Germinal center (tissue), 1 donor: ENCODE measurements around the gene IQCH.
"Not testable (repeated sequence)": the region's sequence is repeated elsewhere in the genome, so short reads cannot be mapped to it uniquely, and the experiment has no call there.

Source experiments
- DNase-seq: peaks from one replicate; pipeline ENCODE4 v3.0.0; 2012; ENCODE audit warnings: mixed read lengths, low spot score

Gene IQCH

DNA sequence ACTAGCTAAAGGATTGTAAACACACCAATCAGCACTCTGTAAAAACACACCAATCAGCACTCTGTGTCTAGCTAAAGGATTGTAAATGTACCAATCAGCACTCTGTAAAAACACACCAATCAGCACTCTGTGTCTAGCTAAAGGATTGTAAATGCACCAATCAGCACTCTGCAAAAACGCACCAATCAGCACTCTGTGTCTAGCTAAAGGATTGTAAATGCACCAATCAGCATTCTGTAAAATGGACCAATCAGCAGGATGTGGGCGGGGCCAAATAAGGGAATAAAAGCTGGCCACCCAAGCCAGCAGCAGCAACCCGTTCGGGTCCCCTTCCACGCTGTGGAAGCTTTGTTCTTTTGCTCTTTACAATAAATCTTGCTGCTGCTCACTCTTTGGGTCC, 8.0 kb upstream of the IQCH start:
- DNase-seq, result not testable (repeated sequence)

DNA sequence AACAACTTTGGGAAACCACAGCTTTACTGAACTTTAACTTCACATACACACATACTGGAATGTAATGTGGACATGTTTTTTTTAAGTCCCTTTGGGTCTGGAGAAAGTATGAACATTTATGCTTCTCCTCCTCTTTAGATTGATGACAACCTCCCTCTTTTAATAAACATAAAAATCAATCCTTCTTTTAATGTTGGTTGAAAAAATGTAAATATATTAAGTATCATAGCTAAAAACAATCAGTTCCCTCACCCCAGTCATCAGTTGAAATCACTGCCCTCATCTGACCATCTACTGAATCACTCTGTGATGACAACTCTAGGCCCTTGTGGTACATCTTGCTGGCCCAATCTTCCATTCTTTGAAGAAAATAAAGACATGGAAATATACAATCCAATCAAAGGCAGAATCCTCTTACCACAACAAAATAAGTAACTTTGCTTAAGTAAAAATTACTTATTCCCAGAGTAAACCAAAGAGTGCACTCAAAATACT, 6.5 kb upstream of the IQCH start:
- DNase-seq, result no peak

DNA sequence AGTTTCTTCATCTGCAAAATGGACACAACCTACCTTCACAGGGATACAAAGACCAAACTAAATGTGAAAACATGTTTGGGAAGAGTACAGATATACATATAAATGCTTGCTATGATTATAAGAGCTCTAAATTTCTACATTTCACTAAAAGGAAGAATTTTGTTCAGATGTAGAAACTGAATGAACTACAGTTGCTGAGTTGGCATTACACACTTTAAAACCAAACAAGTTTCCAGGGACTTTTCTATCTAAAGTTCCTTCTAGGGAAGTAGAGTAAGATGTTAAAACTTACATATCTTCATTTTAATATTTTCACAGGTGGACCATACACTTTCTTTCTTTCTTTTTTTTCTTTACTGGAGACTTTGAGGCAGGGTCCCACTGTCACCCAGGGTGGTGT, 4.8 kb upstream of the IQCH start:
- no peak for DNase-seq

DNA sequence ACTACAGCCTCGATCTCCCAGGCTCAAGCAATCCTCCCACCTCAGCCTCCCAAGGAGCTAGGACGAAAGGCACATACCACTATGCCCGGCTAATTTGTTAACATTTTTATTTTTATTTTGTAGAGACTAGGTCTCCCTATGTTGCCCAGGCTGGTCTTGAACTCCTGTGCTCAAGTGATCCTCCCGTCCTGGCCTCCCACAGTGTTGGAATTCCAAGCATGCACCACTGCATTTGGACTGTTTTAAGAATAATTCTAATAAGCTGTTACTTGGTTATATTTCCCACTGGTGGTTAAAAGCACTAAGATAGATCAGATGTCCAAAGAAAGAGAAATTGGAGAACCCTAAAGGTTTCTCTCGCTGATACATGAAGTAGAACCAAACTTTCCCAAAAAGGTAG, 3.3 kb upstream of the IQCH start:
- no peak for DNase-seq

DNA sequence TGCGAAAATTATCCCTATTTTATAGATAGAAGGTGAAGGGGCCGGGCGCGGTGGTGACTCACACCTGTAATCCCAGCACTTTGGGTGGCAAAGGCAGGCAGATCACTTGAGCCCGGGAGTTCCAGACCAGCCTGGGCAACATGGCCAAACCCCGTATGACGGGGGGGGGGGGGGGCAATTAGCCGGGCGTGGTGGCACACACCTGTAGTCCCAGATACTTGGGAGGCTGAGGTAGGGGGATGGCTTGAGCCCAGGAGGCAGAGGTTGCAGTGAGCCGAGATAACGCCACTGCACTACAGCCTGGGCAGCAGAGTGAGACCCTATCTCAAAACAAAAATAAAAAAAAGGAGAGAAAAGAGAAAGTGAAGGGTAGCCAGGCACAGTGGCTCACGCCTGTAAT, 1.5 kb upstream of the IQCH start:
- DNase-seq, result no peak

DNA sequence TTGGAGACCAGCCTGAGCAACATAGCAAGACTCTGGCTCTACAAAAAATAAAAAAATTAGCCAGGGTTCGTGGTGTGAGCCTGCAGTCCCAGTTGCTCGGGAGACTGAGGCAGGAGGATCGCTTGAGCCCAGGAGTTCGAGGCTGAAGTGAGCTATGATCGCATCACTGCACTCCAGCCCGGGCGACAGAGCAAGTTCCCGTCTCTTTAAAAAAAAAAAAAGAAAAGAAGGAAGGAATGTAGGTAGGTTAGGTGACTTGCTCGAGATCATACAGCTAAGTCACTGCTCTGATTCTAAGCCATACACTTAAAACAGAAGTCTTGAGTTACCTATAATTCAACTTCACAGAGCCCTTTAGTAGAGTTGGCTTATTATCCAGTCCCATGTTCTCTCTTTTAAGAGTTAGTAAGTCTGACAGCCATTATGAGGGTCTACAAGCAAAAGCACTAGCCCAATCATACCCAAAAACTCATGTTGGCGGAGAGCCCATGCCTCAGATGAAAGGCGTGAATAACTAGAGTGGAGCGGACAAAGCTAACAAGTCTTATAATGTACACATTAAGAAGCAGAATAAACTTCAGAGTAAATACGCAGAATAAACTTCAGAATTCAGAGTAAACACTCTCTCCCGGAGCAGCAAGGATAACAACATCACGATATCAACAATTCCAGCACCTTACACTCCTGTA, 893 bp upstream of the IQCH start:
- DNase-seq, result no peak

DNA sequence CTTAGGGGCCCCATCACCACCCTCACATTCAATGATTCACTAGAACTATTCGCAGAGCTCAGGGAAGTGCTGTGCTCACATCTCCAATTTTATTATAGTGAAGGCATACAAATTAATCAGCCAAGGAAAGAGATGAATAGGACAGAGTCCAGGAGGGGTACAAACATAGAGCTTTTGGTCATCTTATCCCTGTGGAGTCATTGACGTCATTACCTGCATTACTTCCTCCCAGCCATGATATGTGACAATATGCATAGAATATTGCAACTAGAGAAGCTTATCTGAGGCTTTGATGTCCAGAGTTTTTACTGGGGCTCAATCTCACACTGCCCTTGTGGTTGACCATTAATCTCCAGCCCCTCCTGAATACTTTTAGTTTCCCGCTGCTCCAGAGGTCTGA, 1.5 kb downstream of the IQCH start:
- no peak for DNase-seq

DNA sequence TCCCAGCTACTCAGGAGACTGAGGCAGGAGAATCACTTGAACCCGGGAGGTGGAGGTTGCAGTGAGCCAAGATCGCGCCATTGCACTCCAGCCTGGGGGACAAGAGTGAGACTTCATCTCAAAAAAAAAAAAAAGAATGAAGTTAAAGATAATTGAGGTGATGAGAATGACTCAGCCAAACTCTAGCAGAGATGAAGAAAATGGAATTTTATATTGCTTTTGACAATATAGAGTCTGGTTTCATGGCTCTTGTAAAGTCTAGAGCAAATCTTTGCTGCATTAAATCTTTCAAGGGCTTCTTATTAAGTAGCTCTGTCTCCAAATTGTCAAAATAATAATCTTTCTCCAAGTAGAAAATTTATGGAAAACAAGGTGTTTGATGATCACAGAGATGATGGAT, 3.8 kb downstream of the IQCH start:
- not testable (repeated sequence) for DNase-seq

DNA sequence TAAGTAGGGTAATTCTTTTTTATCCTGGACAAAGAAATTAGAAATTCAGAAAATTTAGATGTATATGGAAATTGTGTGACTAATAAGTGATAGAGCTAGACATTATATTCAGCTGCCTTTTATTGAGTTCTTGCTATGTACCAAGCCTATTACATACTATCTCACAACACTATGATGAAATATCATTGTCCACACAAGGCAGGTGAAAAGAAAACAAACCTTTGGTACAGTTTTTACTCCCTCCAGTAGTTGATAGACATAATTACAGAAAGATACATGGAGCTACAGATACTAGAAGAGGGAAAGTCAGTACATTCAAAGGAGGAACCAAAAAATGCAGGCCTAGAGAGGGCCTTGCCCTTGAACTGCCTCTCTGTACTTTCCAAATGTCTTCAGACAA, 4.8 kb downstream of the IQCH start:
- no peak for DNase-seq

DNA sequence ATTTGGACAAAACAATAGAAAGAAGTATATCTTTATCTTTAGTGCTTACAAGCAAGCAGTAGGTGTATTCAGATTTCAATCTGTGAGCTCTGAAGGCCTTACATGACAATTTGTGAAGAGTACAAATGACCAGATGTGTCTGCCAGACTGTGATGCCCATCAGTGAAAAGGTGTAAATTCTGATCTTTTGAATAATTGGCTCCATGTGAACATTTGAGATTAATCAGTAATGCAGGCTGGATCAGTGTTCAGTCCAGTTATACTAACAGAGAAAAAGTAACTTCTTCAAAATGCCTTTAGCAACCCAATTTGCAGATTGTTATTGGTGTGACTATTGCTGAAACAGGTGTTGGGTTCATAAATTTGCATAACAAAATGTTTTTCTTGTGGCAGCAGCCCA, 5.2 kb downstream of the IQCH start:
- no peak for DNase-seq

DNA sequence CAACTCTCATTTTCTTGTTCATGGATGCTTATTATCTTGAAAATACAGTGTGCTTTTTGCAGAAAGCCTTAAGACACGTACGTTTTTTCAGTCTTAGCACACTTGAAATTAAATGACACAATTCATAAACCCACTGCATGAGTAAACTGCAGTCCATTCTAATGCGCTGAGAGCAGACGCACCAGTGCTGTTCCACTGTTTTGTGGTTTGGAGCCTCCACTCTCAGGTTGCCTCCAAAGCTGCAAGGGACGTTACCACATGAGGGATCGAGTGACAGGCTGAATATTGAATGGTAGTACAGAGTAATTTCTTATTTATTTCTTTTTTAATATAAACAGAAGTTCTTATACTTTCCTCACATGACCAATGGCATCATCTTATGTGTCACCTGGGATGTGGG, 12.3 kb downstream of the IQCH start:
- DNase-seq, result no peak

DNA sequence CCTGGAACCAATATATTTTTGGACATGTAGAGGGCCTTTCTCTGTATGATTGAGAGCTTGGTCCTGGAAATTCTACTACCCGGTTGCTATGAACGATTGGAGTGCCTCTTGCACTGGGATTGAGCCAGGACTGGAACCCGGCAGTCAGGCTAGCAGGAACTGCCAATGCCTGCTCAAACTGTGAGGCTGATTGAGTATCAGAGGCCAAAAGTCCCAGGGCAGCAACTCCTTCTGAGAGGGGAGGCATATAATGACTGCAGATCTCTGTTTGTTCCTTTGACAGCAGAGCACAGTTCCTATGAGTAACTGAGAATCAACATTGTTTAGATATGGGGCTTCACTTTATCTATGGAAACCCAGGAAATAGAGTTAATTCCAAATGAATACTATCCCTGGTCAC, 12.9 kb downstream of the IQCH start:
- DNase-seq, result no peak

DNA sequence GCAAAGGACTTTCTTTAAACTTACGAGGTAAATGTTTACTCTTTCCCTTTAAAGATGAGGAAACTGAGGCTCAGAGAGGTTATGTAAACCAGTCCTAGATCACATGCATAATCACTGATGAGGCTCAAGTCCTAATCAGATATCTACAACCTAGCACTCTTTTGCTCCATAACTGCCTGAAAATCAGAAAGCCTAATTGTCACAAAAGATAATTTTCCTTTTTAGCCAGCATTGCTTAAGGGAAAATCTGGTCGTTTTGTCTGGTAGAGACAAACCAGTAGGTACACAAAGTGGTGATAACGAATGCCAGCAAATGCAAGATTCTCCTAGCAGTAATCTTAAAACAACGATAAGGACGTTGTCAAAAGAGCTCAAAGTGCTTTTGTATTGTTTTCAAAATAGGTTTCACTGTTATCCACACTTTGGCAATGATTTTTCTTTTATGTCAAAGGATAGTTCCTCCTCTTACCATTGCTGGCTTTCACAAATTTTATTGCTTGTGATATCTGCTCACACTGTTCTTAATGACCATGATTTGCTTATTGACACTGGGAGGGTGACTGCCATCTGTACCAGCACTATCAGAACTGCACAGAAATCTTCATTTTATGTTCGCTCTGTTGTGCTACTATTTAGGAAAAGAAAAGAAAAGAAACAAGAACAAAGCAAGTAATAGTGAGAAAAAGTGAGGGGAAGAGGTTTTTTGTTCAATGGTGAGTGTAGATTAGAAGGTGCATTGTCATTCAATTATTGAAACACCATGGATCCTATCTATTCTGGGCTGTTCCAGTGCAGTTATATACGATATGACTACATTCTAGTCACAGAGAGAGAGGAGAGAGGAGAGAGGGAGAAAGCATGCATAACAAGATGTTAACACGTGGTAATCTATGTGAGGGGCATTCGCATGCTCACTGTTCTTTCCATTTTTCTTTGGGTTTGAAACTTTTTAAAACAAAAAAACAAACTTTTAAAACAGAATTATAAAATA, 13.7 kb downstream of the IQCH start:
- no peak for DNase-seq

DNA sequence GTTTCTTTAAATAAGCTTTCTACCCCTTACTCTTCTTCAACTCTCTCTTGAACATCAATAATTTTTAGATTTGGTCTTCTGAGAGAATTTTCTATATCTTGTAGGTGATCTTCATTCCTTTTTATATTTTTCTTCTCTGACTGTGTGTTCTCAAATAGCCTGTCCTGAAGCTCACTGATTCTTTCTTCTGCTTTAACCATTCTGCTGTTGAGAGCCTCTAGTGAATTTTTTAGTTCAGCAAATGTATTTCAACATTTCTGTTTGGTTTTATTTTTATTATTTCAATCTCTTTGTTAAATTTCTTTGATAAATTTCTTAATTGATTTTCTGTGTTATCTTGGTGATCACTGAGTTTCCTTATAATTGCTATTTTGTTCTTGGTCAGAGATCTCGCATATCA, 19.6 kb downstream of the IQCH start:
- no peak for DNase-seq

DNA sequence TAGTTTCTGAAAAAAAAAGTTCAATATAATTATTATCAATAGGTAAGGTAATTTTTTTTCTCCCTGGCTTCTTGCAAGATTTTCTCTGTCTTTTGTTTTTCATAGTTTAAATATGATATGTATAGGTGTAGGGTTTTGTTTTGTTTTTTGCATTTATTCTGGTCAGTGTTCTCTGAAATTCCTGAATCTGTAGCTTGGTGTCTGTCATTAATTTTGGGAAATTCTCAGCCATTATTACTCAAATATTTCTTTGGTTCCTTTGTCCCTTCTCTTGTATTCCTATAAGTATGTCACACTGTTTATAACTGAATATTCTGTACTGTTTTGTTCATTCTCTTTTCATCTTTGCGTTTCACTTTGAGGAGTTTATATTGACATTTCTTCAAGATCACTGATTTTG, 22.1 kb downstream of the IQCH start:
- no peak for DNase-seq

DNA sequence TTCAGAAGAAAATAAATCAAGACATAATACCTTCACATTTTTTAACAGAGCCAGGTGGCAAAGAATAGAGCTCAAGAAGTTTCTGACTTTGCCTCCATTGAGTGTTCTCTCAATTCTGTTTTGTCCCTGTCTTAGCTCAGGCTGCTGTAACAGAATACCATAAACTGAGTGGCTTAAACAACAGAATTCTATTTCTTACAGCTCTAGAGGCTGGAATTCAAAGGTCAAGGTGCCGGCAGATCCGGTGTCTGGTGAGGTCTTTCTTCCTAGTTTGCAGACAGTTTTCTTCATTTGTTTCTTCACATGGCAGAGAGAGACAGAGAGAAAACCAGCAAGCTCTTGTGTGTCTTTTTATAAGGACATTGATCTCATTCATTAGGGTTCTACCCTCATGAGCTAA, 25.6 kb downstream of the IQCH start:
- no peak for DNase-seq

DNA sequence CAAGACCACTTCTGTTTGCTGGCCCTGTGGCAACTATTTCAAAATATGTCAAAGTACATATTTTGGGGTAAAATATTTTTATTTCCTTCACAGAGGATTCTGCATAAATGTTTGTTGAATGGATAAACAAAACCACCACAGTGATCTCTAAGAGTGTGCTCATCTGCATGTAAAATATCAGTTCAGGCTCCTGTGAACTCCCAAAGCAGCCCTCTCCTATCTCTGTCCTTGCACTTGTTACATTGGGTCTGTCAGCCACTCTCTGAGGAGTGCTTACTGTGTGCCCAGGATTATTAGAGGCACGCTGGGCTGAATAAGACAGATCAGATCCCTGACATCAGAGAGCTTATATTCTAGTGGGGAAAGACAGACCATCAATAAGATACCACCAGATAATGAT, 27.1 kb downstream of the IQCH start:
- no peak for DNase-seq

DNA sequence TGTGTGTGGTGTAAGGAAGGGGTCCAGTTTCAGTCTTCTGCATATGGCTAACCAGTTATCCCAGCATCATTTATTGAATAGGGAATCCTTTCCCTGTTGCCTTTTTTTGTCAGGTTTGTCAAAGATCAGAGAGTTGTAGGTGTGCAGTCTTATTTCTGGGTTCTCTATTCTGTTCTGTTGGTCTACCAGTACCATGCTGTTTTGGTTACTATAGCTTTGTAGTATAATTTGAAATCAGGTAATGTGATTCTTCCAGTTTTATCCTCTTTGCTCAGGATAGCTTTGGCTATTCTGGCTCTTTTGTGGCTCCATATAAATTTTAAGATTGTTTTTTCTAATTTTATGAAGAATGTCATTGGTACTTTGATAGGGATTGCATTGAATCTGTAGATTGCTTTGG, 31.0 kb downstream of the IQCH start:
- DNase-seq, result not testable (repeated sequence)

DNA sequence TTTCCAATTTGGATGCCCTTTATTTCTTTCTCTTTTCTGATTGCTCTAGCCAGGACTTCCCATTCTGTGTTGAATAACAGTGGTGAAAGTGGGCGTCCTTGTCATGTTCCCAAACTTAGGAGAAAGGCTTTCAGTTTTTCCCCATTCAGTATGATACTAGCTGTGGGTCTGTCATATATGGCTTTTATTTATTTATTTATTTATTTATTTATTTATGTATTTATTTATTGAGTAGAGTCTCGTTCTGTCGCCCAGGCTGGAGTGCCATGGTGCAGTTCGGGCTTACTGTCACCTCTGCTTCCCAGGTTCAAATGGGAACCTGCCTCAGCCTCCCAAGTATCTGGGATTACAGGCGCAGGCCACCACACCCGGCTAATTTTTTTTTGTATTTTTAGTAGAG, 31.8 kb downstream of the IQCH start:
- DNase-seq, result not testable (repeated sequence)

DNA sequence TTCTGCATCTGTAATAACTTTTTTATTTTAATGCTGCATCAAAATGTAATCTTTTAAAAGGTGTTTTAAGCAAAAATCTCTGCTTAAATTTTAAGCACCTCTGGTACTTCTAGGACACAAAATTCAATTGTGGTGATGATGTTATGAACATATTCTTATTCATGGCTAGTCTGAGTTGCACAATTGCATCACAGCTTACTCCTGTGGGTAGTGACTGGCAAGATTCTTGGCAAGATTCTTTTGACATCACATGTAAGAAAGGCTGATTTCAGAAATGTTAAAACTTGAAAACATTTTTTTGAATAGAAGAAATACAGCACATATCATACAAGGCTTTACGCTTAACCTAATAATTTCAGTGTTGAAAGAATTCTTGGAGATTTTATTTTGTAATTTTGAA, 35.7 kb downstream of the IQCH start:
- DNase-seq, result no peak

DNA sequence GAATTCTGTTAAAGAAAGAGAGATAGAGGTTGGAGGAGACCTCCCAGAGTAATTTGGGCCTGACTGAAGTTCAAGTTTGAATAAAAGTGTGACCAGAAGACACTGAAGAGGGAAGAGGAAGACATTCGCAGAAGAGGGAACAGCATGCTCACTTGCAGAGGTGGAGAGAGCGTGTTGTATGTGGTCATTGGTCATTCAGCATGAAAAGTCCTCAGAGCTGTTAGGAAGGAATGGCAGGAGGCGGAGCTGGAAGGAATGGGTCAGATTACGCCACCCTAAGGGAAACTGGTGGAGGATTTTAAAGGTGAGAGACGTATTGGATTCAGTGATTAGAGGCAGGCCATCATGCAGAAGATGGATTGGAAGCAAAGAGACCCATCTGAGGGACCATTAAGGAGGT, 41.6 kb downstream of the IQCH start:
- no peak for DNase-seq

DNA sequence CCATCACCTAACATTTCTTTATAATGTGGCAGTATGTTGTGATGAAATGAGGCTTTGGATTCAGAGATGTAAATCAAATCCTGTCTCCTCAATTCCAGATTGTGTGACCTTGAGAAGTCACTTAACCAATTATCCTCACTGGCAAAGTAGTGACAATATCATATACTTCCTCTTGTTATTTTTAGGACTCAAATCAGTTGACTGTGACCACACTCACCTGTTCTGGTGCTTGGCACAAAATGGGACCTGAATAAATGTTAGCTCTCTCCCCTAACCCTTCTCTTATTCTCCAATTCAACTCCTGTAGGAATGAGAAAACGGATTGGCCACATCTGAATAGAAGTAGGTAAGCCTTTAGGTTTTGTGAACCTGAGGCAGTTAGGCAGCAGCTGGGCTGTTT, 42.1 kb downstream of the IQCH start:
- DNase-seq, result peak; percentile 27

DNA sequence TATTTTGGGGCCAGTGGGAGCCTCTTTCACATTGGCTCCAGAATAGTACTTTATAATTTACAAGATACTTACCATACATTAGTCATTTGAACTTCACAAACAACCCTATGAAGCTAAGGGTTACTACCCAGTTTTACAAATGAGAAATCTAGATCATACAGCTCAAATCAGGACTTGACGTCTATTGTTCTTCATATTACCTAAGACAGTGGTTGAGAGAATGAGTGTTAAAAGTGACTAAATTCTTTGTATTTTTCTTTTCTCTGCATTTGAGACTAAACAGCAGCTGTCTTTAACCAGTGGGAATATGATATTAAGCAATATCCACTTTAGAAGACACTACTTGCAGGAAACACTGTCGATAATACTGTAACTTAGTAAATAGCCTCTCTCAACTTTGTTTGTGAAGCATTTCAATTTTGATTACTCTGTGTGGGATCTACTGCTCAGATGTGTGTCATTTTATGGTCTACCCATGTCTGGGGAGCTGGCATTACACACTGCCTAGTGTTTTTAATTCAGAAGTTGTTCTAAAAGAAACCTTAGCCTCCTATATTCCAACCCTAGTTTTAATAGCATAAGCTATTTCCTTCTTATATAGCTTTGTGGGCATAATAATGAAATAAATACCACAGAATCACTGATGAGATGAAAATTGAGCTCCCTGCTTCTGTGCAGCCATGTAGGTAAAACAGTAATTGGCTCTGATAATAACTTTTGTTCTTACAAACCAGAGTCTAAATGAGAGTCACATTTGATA, 45.9 kb downstream of the IQCH start:
- no peak for DNase-seq
